22Rv1 (cell line): ENCODE measurements around the gene SCAF4.
A peak's percentile ranks its signal among the peaks of the same experiment; 100 is the strongest.

Source experiments
- H3K27ac ChIP-seq: fragments of 450-650 bp; 2 replicates; pipeline ENCODE4 v1.5.1; 2017
- ZFX ChIP-seq: fragments of 450-650 bp; IDR thresholded peaks from 2 replicates; pipeline ENCODE4 v1.6.1; 2017; ENCODE audit warnings: antibody characterized with exemption, borderline replicate concordance
- TF ChIP-seq, protein P1 (sequence below): fragments of 450-650 bp; IDR thresholded peaks from 2 replicates; pipeline ENCODE4 v1.5.1; 2017; ENCODE audit warnings: mild to moderate bottlenecking

Gene SCAF4

GRCh38 chr21:31728952-31729351 lies 3.0 kb downstream of the SCAF4 start:
- H3K27ac ChIP-seq = peak overlapping the region; percentile 49
- TF ChIP-seq, protein P1, sequence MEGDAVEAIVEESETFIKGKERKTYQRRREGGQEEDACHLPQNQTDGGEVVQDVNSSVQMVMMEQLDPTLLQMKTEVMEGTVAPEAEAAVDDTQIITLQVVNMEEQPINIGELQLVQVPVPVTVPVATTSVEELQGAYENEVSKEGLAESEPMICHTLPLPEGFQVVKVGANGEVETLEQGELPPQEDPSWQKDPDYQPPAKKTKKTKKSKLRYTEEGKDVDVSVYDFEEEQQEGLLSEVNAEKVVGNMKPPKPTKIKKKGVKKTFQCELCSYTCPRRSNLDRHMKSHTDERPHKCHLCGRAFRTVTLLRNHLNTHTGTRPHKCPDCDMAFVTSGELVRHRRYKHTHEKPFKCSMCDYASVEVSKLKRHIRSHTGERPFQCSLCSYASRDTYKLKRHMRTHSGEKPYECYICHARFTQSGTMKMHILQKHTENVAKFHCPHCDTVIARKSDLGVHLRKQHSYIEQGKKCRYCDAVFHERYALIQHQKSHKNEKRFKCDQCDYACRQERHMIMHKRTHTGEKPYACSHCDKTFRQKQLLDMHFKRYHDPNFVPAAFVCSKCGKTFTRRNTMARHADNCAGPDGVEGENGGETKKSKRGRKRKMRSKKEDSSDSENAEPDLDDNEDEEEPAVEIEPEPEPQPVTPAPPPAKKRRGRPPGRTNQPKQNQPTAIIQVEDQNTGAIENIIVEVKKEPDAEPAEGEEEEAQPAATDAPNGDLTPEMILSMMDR = no peak
- no peak for TF ChIP-seq ZFX

- TF ChIP-seq, protein P1 = no peak
- TF ChIP-seq ZFX = no peak
- no peak overlapping the region for H3K27ac ChIP-seq
These were observed 3.7 kb downstream of the SCAF4 start for GRCh38 chr21:31728191-31728590.

DNA sequence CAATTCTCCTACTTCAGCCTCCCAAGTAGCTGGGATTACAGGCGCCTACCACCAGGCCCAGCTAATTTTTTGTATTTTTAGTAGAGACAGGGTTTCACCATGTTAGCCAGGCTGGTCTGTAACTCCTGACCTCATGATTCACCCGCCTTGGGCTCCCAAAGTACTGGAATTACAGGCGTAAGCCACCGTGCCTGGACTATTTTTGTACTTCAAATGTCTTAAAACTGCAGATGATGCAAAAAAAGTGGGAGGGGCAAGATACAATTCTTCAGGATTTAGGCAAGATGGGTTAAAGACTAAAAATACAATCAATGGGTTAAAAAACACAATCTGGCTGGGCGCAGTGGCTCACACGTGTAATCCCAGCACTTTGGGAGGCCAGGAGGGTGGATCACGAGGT lies 4.7 kb downstream of the SCAF4 start:
- TF ChIP-seq, protein P1 = no peak
- TF ChIP-seq ZFX = no peak
- H3K27ac ChIP-seq = no peak overlapping the region

DNA sequence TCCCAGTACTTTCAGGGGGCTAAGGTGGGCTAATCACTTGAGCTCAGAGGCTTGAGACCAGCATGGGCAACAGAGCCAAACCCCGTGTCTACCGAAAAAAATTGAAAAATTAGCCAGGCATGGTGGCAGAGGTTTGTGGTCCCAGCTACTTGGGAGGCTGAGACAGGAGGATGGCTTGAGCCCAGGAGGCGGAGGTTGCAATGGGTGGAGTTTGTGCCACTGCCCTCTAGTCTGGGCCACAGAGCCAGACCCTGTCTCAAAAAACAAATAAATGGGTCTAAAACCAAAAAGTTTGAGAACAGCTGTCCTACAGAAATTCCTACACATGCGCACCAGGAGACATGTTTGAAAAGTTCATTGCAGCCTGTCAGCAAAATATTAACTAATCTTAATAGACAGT lies 5.5 kb downstream of the SCAF4 start:
- no peak for TF ChIP-seq ZFX
- TF ChIP-seq, protein P1 = no peak
- no peak overlapping the region for H3K27ac ChIP-seq

- TF ChIP-seq ZFX = no peak
- TF ChIP-seq, protein P1 = no peak
- no peak overlapping the region for H3K27ac ChIP-seq
These were observed 6.6 kb downstream of the SCAF4 start for GRCh38 chr21:31725202-31725839.

- H3K27ac ChIP-seq = no peak overlapping the region
- TF ChIP-seq, protein P1 = no peak
- no peak for TF ChIP-seq ZFX
These were observed 7.4 kb downstream of the SCAF4 start for GRCh38 chr21:31724552-31724951.

GRCh38 chr21:31721381-31721780 lies 10.5 kb downstream of the SCAF4 start:
- TF ChIP-seq, protein P1 = no peak
- TF ChIP-seq ZFX = no peak
- H3K27ac ChIP-seq = no peak overlapping the region
